Breast epithelium (tissue), 4 donors: Measurements from ENCODE around the gene F13A1. TPM values are rescaled to one million over a fixed set of nuclear protein-coding genes. Genes with fewer than 3 reads are reported as not detected.

ENCODE experiments used
- DNase-seq, 2 donors: peaks; one replicate each; pipeline ENCODE4 v3.0.0-alpha.2; 2019; ENCODE audit warnings: low spot score in 2 of 2
- H3K27ac ChIP-seq, 2 donors: fragments of 200-600 bp; sonication (generic) in 1 of 2; one replicate each; pipeline ENCODE4 v1.5.1; 2016 to 2019; ENCODE audit warnings: mild to moderate bottlenecking in 1 of 2
- H3K27me3 ChIP-seq, 2 donors: fragments of 200-600 bp; sonication (generic) in 1 of 2; one replicate each; pipeline versions ENCODE4 v1.5.1 to v1.6.0; 2017 to 2019; ENCODE audit warnings: control low read depth in 1 of 2, mild to moderate bottlenecking in 1 of 2
- H3K36me3 ChIP-seq: fragments of 200-600 bp; one replicate; pipeline ENCODE4 v1.5.1; 2019
- H3K4me1 ChIP-seq, 2 donors: fragments of 200-600 bp; sonication (generic); one replicate each; pipeline ENCODE4 v1.5.1; 2016 to 2019; ENCODE audit warnings: control low read depth in 1 of 2
- H3K4me3 ChIP-seq, 3 donors: fragments of 200-600 bp; sonication (generic); 1 replicate in 2 of 3; 2 replicates in 1 of 3; pipeline ENCODE4 v1.5.1; 2016 to 2019; ENCODE audit warnings: mild to moderate bottlenecking in 3 of 3, moderate library complexity in 2 of 3
- H3K9me3 ChIP-seq, 2 donors: fragments of 200-600 bp; sonication (generic) in 1 of 2; one replicate each; pipeline ENCODE4 v1.5.1; 2016 to 2019; ENCODE audit warnings: control low read depth in 1 of 2
- CTCF ChIP-seq, 3 donors: fragments of 450-650 bp; IDR thresholded peaks; one replicate each; pipeline ENCODE4 v1.5.1; 2016 to 2017; ENCODE audit warnings: antibody characterized with exemption in 3 of 3, mild to moderate bottlenecking in 3 of 3, moderate library complexity in 3 of 3
- POLR2A ChIP-seq: fragments of 450-650 bp; IDR thresholded peaks from one replicate; pipeline ENCODE4 v1.6.1; 2016; ENCODE audit warnings: antibody characterized with exemption, mild to moderate bottlenecking, moderate library complexity
- POLR2AphosphoS5 ChIP-seq, 3 donors: sonication (generic); formaldehyde crosslinking; IDR thresholded peaks; one replicate each; pipeline ENCODE4 v1.6.1; 2017; ENCODE audit warnings: antibody characterized with exemption in 3 of 3
- intact Hi-C: fragments of 100-400 bp; cut with DNase I; formaldehyde crosslinking; loops from one replicate; pipeline ENCODE4 v1.15.1; 2023; ENCODE audit warnings: low total_unique reads
- total RNA-seq, 3 donors: library from RNA; depleted of rRNA; stranded (reverse); fragments of >200 nt; gene quantifications; one replicate each; pipeline ENCODE4 v1.1.0, GENCODE V29; 2016

F13A1 gene
- total RNA-seq, 3 donors from 2014 or later: 45.6 to 357 (median 53.3) TPM

GRCh38 chr6:6121943-6122342 is 198.5 kb downstream of the F13A1 start:
- no peak overlapping the region for H3K4me3 ChIP-seq
- H3K27ac ChIP-seq: no peak overlapping the region
- H3K36me3 ChIP-seq: no peaks in the 10 kb centered on the region
- DNase-seq: no peak
- H3K4me1 ChIP-seq: no peaks in the 10 kb centered on the region
- intact Hi-C loops: no loop called here
- H3K27me3 ChIP-seq: no peaks in the 10 kb centered on the region
- TF ChIP-seq POLR2AphosphoS5 (IDR thresholded peaks at IDR 0.05) (no peak), POLR2A (no peak), CTCF (IDR thresholded peaks at IDR 0.05) (no peak)
- peaks cover 17 to 42% of the 10 kb centered on the region in 2 donors for H3K9me3 ChIP-seq

- intact Hi-C loops: no loop called here
- Histone ChIP-seq H3K36me3 (no peaks in the 10 kb centered on the region), H3K9me3 (peaks cover 0 to 13% of the 10 kb centered on the region in 2 donors), H3K27ac (no peak overlapping the region), H3K4me3 (no peak overlapping the region), H3K27me3 (no peaks in the 10 kb centered on the region), H3K4me1 (no peaks in the 10 kb centered on the region)
- TF ChIP-seq POLR2AphosphoS5 (IDR thresholded peaks at IDR 0.05): no peak
- no peak for TF ChIP-seq POLR2A
- TF ChIP-seq CTCF (IDR thresholded peaks at IDR 0.05): no peak
- DNase-seq: no peak
Observed at GRCh38 chr6:6105472-6106036, 214.9 kb downstream of the F13A1 start.
